CD14-positive monocyte (primary cell): ENCODE measurements around the gene CACNA1E. TPM values are rescaled to one million over a fixed set of nuclear protein-coding genes. Genes with fewer than 3 reads are reported as not detected.

Source experiments
- DNase-seq, 3 donors: peaks; one replicate each; pipeline ENCODE4 v3.0.0-alpha.2; 2011 to 2022
- H2AFZ ChIP-seq: 2 replicates; pipeline ENCODE4 v1.6.0; 2012; ENCODE audit warnings: mild to moderate bottlenecking, low read depth, low read length, inconsistent platforms; ENCODE audit not compliant: insufficient read depth, poor library complexity, severe bottlenecking
- H3K27ac ChIP-seq, 2 donors: 1 replicate in 1 of 2; 2 replicates in 1 of 2; pipeline ENCODE4 v1.5.1; 2012 to 2013; ENCODE audit warnings: low read length in 2 of 2, control low read depth in 1 of 2, inconsistent platforms in 1 of 2, low read depth in 1 of 2, mild to moderate bottlenecking in 1 of 2
- H3K27me3 ChIP-seq, 2 donors: one replicate each; pipeline versions ENCODE4 v1.6.0 to v1.6.1; 2011 to 2013; ENCODE audit warnings: low read length in 2 of 2; ENCODE audit not compliant: control insufficient read depth in 2 of 2, insufficient read depth in 2 of 2
- H3K36me3 ChIP-seq, 2 donors: replicated peaks in 1 of 2; 1 replicate in 1 of 2; 2 replicates in 1 of 2; pipeline versions ENCODE4 v1.5.1 to v1.6.1; 2012 to 2013; ENCODE audit warnings: low read length in 2 of 2, control low read depth in 1 of 2, inconsistent platforms in 1 of 2, mild to moderate bottlenecking in 1 of 2; ENCODE audit not compliant: insufficient read depth in 2 of 2, control insufficient read depth in 1 of 2
- H3K4me1 ChIP-seq, 2 donors: 1 replicate in 1 of 2; 2 replicates in 1 of 2; pipeline versions ENCODE4 v1.5.1 to v1.6.1; 2012 to 2013; ENCODE audit warnings: low read length in 2 of 2, control low read depth in 1 of 2, inconsistent platforms in 1 of 2, mild to moderate bottlenecking in 1 of 2, moderate library complexity in 1 of 2; ENCODE audit not compliant: insufficient read depth in 2 of 2, control insufficient read depth in 1 of 2
- H3K4me2 ChIP-seq: replicated peaks from 2 replicates; pipeline ENCODE3; 2012; ENCODE audit warnings: low read length, moderate library complexity, mild to moderate bottlenecking; ENCODE audit not compliant: poor library complexity, severe bottlenecking; ENCODE audit errors: extremely low read depth
- H3K4me3 ChIP-seq, 3 experiments: fragments of 200-600 bp in 1 of 3; sonication (generic) in 1 of 3; replicated peaks in 1 of 3; 1 replicate in 2 of 3; 2 replicates in 1 of 3; pipeline ENCODE4 v1.5.1; 2011 to 2013; ENCODE audit warnings: low read length in 3 of 3, mild to moderate bottlenecking in 3 of 3, control low read depth in 2 of 3, low read depth in 2 of 3, inconsistent platforms in 1 of 3, moderate library complexity in 1 of 3
- H3K79me2 ChIP-seq: 2 replicates; pipeline ENCODE4 v1.6.0; 2012; ENCODE audit warnings: mild to moderate bottlenecking, control low read depth, inconsistent platforms, low read length, moderate library complexity; ENCODE audit not compliant: insufficient read depth
- H3K9ac ChIP-seq: 2 replicates; pipeline ENCODE4 v1.6.0; 2017; ENCODE audit warnings: low read length, mild to moderate bottlenecking; ENCODE audit not compliant: insufficient read depth, poor library complexity, severe bottlenecking
- H3K9me3 ChIP-seq, 2 donors: replicated peaks in 1 of 2; 1 replicate in 1 of 2; 2 replicates in 1 of 2; pipeline versions ENCODE4 v1.5.1 to v1.6.1; 2012 to 2013; ENCODE audit warnings: low read length in 2 of 2, control low read depth in 1 of 2; ENCODE audit not compliant: control insufficient read depth in 1 of 2, insufficient read depth in 1 of 2
- H4K20me1 ChIP-seq: 2 replicates; pipeline ENCODE4 v1.6.0; 2012; ENCODE audit warnings: mild to moderate bottlenecking, low read length, control low read depth, moderate library complexity; ENCODE audit not compliant: insufficient read depth
- H3K27ac Mint-ChIP-seq, 7 donors: one replicate each; pipeline ENCODE4 v1.8.0; 2020; ENCODE audit warnings: mild to moderate bottlenecking in 7 of 7, mixed read lengths in 7 of 7, moderate library complexity in 6 of 7, inconsistent platforms in 2 of 7
- H3K27me3 Mint-ChIP-seq, 3 donors: one replicate each; pipeline ENCODE4 v1.8.0; 2021 to 2022; ENCODE audit warnings: low read depth in 3 of 3, mild to moderate bottlenecking in 3 of 3, mixed read lengths in 3 of 3, moderate library complexity in 3 of 3, inconsistent platforms in 1 of 3
- H3K36me3 Mint-ChIP-seq, 2 donors: one replicate each; pipeline ENCODE4 v1.8.0; 2020; ENCODE audit warnings: mixed read lengths in 2 of 2, inconsistent platforms in 1 of 2, mild to moderate bottlenecking in 1 of 2
- H3K4me1 Mint-ChIP-seq: one replicate; pipeline ENCODE4 v1.8.0; 2020; ENCODE audit warnings: mild to moderate bottlenecking, mixed read lengths
- H3K4me3 Mint-ChIP-seq, 2 donors: one replicate each; pipeline ENCODE4 v1.8.0; 2020; ENCODE audit warnings: mild to moderate bottlenecking in 2 of 2, mixed read lengths in 2 of 2, moderate library complexity in 1 of 2
- H3K9me3 Mint-ChIP-seq, 7 donors: one replicate each; pipeline ENCODE4 v1.8.0; 2020 to 2022; ENCODE audit warnings: mixed read lengths in 7 of 7, mild to moderate bottlenecking in 6 of 7, moderate library complexity in 6 of 7, inconsistent platforms in 2 of 7
- CTCF ChIP-seq: fragments of 200-600 bp; IDR thresholded peaks from one replicate; pipeline ENCODE4 v1.8.0; 2022; ENCODE audit warnings: antibody characterized with exemption, mild to moderate bottlenecking
- WGBS: methylation state at CpG from one replicate; pipeline ENCODE4 v1.1.5; 2013; ENCODE audit warnings: missing lambda C conversion rate; ENCODE audit not compliant: insufficient coverage; 5-methylcytosine and 5-hydroxymethylcytosine counted together
- intact Hi-C, 2 donors: fragments of 100-400 bp; cut with micrococcal nuclease; formaldehyde crosslinking; loops; one replicate each; pipeline versions ENCODE4 v1.15.0 to v1.15.1; 2023
- polyA plus RNA-seq, 3 donors: library from polyadenylated mRNA; depleted of rRNA in 1 of 3; unstranded in 2 of 3; stranded (reverse) in 1 of 3; fragments of 300-500 nt in 2 of 3; fragments of >200 nt in 1 of 3; fragmentation: Illumina TruSeq in 2 of 3; gene quantifications; 1 replicate in 2 of 3; 2 replicates in 1 of 3; pipeline ENCODE4 v1.2.3, GENCODE V29; 2012 to 2021

The CACNA1E gene
- polyA plus RNA-seq, 3 donors: 0.04 TPM; not detected in 2

- Mint-ChIP-seq H3K36me3 (no peaks in the 10 kb centered on the region), H3K27ac (no peak overlapping the region), H3K9me3 (peaks cover 0 to 4% (median 1%) of the 10 kb centered on the region in 7 donors), H3K27me3 (peaks cover 1 to 2% (median 2%) of the 10 kb centered on the region in 3 donors), H3K4me3 (no peak overlapping the region), H3K4me1 (no peaks in the 10 kb centered on the region)
- Histone ChIP-seq H3K4me1 (no peaks in the 10 kb centered on the region), H3K9me3 (no peaks in the 10 kb centered on the region), H3K4me2 (no peak overlapping the region), H3K4me3 (no peak overlapping the region), H3K27me3 (no peaks in the 10 kb centered on the region), H3K79me2 (no peaks in the 10 kb centered on the region), H4K20me1 (no peaks in the 10 kb centered on the region), H2AFZ (no peak overlapping the region), H3K36me3 (no peaks in the 10 kb centered on the region), H3K27ac (no peak overlapping the region), H3K9ac (no peak overlapping the region)
- intact Hi-C loops: no loop called here
- WGBS: 50% methylated on average over 1 of the region's 1 CpG
- DNase-seq: no peak
- no peak for TF ChIP-seq CTCF
These were observed 218.6 kb downstream of the CACNA1E start for GRCh38 chr1:181701891-181702290.

- intact Hi-C loops: no loop called here
- Histone ChIP-seq H3K4me1 (no peaks in the 10 kb centered on the region), H2AFZ (no peak overlapping the region), H3K4me2 (no peak overlapping the region), H4K20me1 (no peaks in the 10 kb centered on the region), H3K27ac (no peak overlapping the region), H3K9me3 (no peaks in the 10 kb centered on the region), H3K36me3 (no peaks in the 10 kb centered on the region), H3K9ac (no peak overlapping the region), H3K79me2 (no peaks in the 10 kb centered on the region), H3K27me3 (no peaks in the 10 kb centered on the region), H3K4me3 (no peak overlapping the region)
- Mint-ChIP-seq H3K4me3 (no peak overlapping the region), H3K27me3 (peaks cover 2 to 4% (median 4%) of the 10 kb centered on the region in 3 donors), H3K9me3 (peaks cover 1 to 13% (median 3%) of the 10 kb centered on the region in 7 donors), H3K36me3 (no peaks in the 10 kb centered on the region), H3K27ac (no peak overlapping the region), H3K4me1 (no peaks in the 10 kb centered on the region)
- DNase-seq: no peak
- no peak for TF ChIP-seq CTCF
- WGBS: 84% methylated on average over 8 of the region's 8 CpGs
These were observed 221.2 kb downstream of the CACNA1E start for GRCh38 chr1:181704546-181704945.
